ENCODE data around the gene NELFB.

DNA sequence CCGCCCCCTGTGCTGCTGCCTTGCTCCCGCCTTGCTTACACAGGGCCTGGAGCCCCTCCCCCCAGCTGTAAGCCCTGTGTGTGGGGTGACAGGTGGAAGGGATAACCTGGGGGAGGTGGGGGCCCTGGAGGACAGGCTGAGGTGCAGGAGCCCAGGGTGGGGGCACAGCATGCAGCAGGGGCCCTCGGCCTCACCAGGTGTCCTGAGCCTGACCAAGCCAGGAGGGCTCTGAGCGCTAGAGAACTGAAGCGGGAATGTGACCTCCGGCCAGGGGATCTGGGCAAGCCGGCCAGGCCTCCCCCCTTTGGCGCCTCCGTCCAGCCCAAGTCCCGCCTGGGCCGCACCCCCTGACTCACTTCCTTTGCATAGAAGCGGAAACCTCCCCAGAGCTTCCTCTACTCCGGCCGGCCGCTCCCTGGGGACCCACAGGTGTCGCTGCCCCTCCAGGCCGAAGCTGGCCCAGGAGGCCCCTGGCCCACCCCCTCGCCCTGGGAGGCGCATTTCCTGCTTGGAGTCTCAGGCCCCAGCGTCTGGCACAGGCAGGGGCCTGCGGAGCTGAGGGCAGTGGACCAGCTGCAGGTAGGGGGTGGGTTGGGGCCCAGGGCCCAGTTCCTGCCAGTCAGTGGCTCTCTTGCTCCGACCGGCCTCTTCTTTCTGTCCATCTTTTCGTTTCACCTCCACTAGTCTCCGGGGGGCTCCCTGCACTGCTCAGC is 22.4 kb downstream of the NELFB start, which contains the start of gene TOR4A:
- TF ChIP-seq, protein P1, sequence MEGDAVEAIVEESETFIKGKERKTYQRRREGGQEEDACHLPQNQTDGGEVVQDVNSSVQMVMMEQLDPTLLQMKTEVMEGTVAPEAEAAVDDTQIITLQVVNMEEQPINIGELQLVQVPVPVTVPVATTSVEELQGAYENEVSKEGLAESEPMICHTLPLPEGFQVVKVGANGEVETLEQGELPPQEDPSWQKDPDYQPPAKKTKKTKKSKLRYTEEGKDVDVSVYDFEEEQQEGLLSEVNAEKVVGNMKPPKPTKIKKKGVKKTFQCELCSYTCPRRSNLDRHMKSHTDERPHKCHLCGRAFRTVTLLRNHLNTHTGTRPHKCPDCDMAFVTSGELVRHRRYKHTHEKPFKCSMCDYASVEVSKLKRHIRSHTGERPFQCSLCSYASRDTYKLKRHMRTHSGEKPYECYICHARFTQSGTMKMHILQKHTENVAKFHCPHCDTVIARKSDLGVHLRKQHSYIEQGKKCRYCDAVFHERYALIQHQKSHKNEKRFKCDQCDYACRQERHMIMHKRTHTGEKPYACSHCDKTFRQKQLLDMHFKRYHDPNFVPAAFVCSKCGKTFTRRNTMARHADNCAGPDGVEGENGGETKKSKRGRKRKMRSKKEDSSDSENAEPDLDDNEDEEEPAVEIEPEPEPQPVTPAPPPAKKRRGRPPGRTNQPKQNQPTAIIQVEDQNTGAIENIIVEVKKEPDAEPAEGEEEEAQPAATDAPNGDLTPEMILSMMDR (IDR thresholded peaks at IDR 0.05) = no peak
- TF ChIP-seq EZH2 (IDR thresholded peaks at IDR 0.05; ENCODE audit: borderline replicate concordance, insufficient read depth, low read depth, low read length, poor library complexity, severe bottlenecking) = no peak

All from B cell (primary cell).